ENCODE measurements around the gene SLC28A3. TPM values are rescaled to one million over a fixed set of nuclear protein-coding genes. Genes with fewer than 3 reads are reported as not detected.

Gene SLC28A3
- total RNA-seq, 1 experiment from 2014 or later = not detected

GRCh38 chr9:84300271-84300670 is 40.3 kb downstream of the SLC28A3 start:
- Histone ChIP-seq H3K4me3 (ENCODE audit: low read length) (no peak overlapping the region), H2AFZ (ENCODE audit: low read length) (no peak overlapping the region), H3K27me3 (ENCODE audit: low read length) (no peaks in the 10 kb centered on the region), H3K27ac (ENCODE audit: low read length) (no peak overlapping the region), H4K20me1 (ENCODE audit: low read length) (no peaks in the 10 kb centered on the region), H3K36me3 (ENCODE audit: low read depth, low read length) (no peaks in the 10 kb centered on the region), H3F3A (ENCODE audit: low read length, unreplicated experiment) (no peaks in the 10 kb centered on the region), H3K9me3 (ENCODE audit: low read length) (no peaks in the 10 kb centered on the region), H3K4me2 (ENCODE audit: low read length) (no peak overlapping the region), H3K4me1 (ENCODE audit: insufficient read depth, low read length) (peaks cover 16% of the 10 kb centered on the region), H3K79me2 (ENCODE audit: low read length) (no peaks in the 10 kb centered on the region), H3K9me2 (replicated peaks; ENCODE audit: low read length) (no peaks in the 10 kb centered on the region), H3K9ac (ENCODE audit: low read length) (no peak overlapping the region)
- no peak for DNase-seq
- POLR2A ChIA-PET (ENCODE audit: unreplicated experiment) = no interaction called here
- TF ChIP-seq EZH2 (IDR thresholded peaks at IDR 0.05; ENCODE audit: low read length, unreplicated experiment) (no peak), CTCF (conservative IDR thresholded peaks at IDR 0.05; ENCODE audit: low read depth, low read length) (no peak), EZH2phosphoT487 (IDR thresholded peaks at IDR 0.05; ENCODE audit: borderline replicate concordance, low read length) (no peak)
- no peak for ATAC-seq
- intact Hi-C loops (cut with micrococcal nuclease) = no loop called here
- CTCF ChIA-PET = no interaction called here
- no TSS peak for BruUV-seq (replicated peaks)

- Histone ChIP-seq H3K9me3 (ENCODE audit: low read length) (no peaks in the 10 kb centered on the region), H4K20me1 (ENCODE audit: low read length) (no peaks in the 10 kb centered on the region), H3K36me3 (ENCODE audit: low read depth, low read length) (no peaks in the 10 kb centered on the region), H2AFZ (ENCODE audit: low read length) (no peak overlapping the region), H3K79me2 (ENCODE audit: low read length) (no peaks in the 10 kb centered on the region), H3K4me1 (ENCODE audit: insufficient read depth, low read length) (peaks cover 16% of the 10 kb centered on the region), H3K9me2 (replicated peaks; ENCODE audit: low read length) (no peaks in the 10 kb centered on the region), H3K27ac (ENCODE audit: low read length) (no peak overlapping the region), H3F3A (ENCODE audit: low read length, unreplicated experiment) (no peaks in the 10 kb centered on the region), H3K4me2 (ENCODE audit: low read length) (no peak overlapping the region), H3K27me3 (ENCODE audit: low read length) (no peaks in the 10 kb centered on the region), H3K4me3 (ENCODE audit: low read length) (no peak overlapping the region), H3K9ac (ENCODE audit: low read length) (no peak overlapping the region)
- DNase-seq = no peak
- CTCF ChIA-PET = no interaction called here
- no TSS peak for BruUV-seq (replicated peaks)
- no peak for TF ChIP-seq EZH2phosphoT487 (IDR thresholded peaks at IDR 0.05; ENCODE audit: borderline replicate concordance, low read length)
- no peak for TF ChIP-seq EZH2 (IDR thresholded peaks at IDR 0.05; ENCODE audit: low read length, unreplicated experiment)
- TF ChIP-seq CTCF (conservative IDR thresholded peaks at IDR 0.05; ENCODE audit: low read depth, low read length) = no peak
- no peak for ATAC-seq
- intact Hi-C loops (cut with micrococcal nuclease) = no loop called here
- POLR2A ChIA-PET (ENCODE audit: unreplicated experiment) = no interaction called here
Observed at GRCh38 chr9:84297162-84297821, 43.3 kb downstream of the SLC28A3 start.

GRCh38 chr9:84296146-84296843 is 44.3 kb downstream of the SLC28A3 start:
- Histone ChIP-seq H4K20me1 (ENCODE audit: low read length) (no peaks in the 10 kb centered on the region), H3K4me1 (ENCODE audit: insufficient read depth, low read length) (peaks cover 8% of the 10 kb centered on the region), H3K9ac (ENCODE audit: low read length) (no peak overlapping the region), H3K36me3 (ENCODE audit: low read depth, low read length) (no peaks in the 10 kb centered on the region), H2AFZ (ENCODE audit: low read length) (peak overlapping the region; percentile 72), H3K27ac (ENCODE audit: low read length) (no peak overlapping the region), H3K4me3 (ENCODE audit: low read length) (no peak overlapping the region), H3K4me2 (ENCODE audit: low read length) (peak overlapping the region; percentile 52), H3F3A (ENCODE audit: low read length, unreplicated experiment) (no peaks in the 10 kb centered on the region), H3K9me2 (replicated peaks; ENCODE audit: low read length) (no peaks in the 10 kb centered on the region), H3K27me3 (ENCODE audit: low read length) (no peaks in the 10 kb centered on the region), H3K79me2 (ENCODE audit: low read length) (no peaks in the 10 kb centered on the region), H3K9me3 (ENCODE audit: low read length) (no peaks in the 10 kb centered on the region)
- intact Hi-C loops (cut with micrococcal nuclease) = no loop called here
- TF ChIP-seq CTCF (conservative IDR thresholded peaks at IDR 0.05; ENCODE audit: low read depth, low read length) (no peak), EZH2 (IDR thresholded peaks at IDR 0.05; ENCODE audit: low read length, unreplicated experiment) (no peak)
- ChIA-PET POLR2A (ENCODE audit: unreplicated experiment) (no interaction called here), CTCF (no interaction called here)
- DNase-seq (peak; percentile 25), ATAC-seq (no peak)
- no TSS peak for BruUV-seq (replicated peaks)
